HG02642 (cell line): ENCODE measurements around the gene DYNLT5.
"Not testable (repeated sequence)": the region's sequence is repeated elsewhere in the genome, so short reads cannot be mapped to it uniquely, and the experiment has no call there.

Experiments used
- ATAC-seq: cut with Tn5 transposase; IDR thresholded peaks from one replicate; pipeline ENCODE4 v1.9.1; 2021; ENCODE audit warnings: mild to moderate bottlenecking; ENCODE audit not compliant: unreplicated experiment, poor library complexity

DYNLT5 gene

GRCh38 chr1:66785800-66786199, 33.5 kb downstream of the DYNLT5 start:
- not testable (repeated sequence) for ATAC-seq

GRCh38 chr1:66787641-66788040, 35.4 kb downstream of the DYNLT5 start:
- ATAC-seq, result no peak

- peak; percentile 58 for ATAC-seq
Measured at GRCh38 chr1:66788231-66788939, 36.1 kb downstream of the DYNLT5 start.

- ATAC-seq, result no peak
Measured at GRCh38 chr1:66791621-66792610, 39.7 kb downstream of the DYNLT5 start.

GRCh38 chr1:66795839-66796238, 43.6 kb downstream of the DYNLT5 start:
- not testable (repeated sequence) for ATAC-seq

GRCh38 chr1:66809245-66809644, 57.0 kb downstream of the DYNLT5 start:
- ATAC-seq, result no peak

GRCh38 chr1:66809736-66810326, 57.6 kb downstream of the DYNLT5 start:
- ATAC-seq, result no peak

GRCh38 chr1:66824771-66825170, 72.5 kb downstream of the DYNLT5 start:
- no peak for ATAC-seq
